A549 (cell line): ENCODE measurements around the gene ERMN. TPM values are rescaled to one million over a fixed set of nuclear protein-coding genes. Genes with fewer than 3 reads are reported as not detected.

ENCODE experiments used
- ATAC-seq, 2 experiments: fragments of 200-7000 bp in 1 of 2; fragments of >200 bp in 1 of 2; cut with Nextera tagmentation in 1 of 2; cut with Tn5 transposase in 1 of 2; 3 replicates each; pipeline versions ENCODE4 v1.8.0 to v1.9.1; 2018 to 2020; ENCODE audit warnings: mild to moderate bottlenecking in 1 of 2, moderate library complexity in 1 of 2
- CTCF ChIA-PET: fragments of 300-600 bp; sonication (Branson Sonifier 250); formaldehyde crosslinking; extraction: SDS; loops from one replicate; lab custom pipeline; 2021; ENCODE audit warnings: antibody characterized with exemption, inconsistent platforms; lab: Yijun Ruan, JAX
- POLR2A ChIA-PET: fragments of 350-600 bp; formaldehyde crosslinking; extraction: SDS; loops from one replicate; lab custom pipeline; 2021; ENCODE audit warnings: antibody characterized with exemption, inconsistent platforms; lab: Yijun Ruan, JAX
- DNase-seq, 2 experiments: peaks; one replicate each; pipeline versions ENCODE4 v3.0.0 to v3.0.0-alpha.2; 2011 to 2016; ENCODE audit warnings: low read depth in 1 of 2, low spot score in 1 of 2
- FAIRE-seq: peaks from 2 replicates; lab custom pipeline; 2011; peaks lifted over from hg19 to GRCh38; lab: Jason Lieb, UNC
- H3K27ac ChIP-seq, 2 experiments: fragments of >200 bp; sonication (Bioruptor Twin); formaldehyde crosslinking; 3 replicates each; pipeline ENCODE4 v1.5.1; 2016 to 2017
- H3K4me1 ChIP-seq: fragments of >200 bp; sonication (Bioruptor Twin); formaldehyde crosslinking; 3 replicates; pipeline ENCODE4 v1.6.1; 2016
- H3K4me2 ChIP-seq: fragments of >200 bp; sonication (Bioruptor Twin); formaldehyde crosslinking; 3 replicates; pipeline ENCODE4 v1.6.1; 2016
- H3K4me3 ChIP-seq: fragments of >200 bp; sonication (Bioruptor Twin); formaldehyde crosslinking; 3 replicates; pipeline ENCODE4 v1.5.1; 2016
- H3K9me3 ChIP-seq: fragments of >200 bp; sonication (Bioruptor Twin); formaldehyde crosslinking; 3 replicates; pipeline ENCODE4 v1.6.1; 2016
- CBX2 ChIP-seq: fragments of 200-600 bp; sonication (generic); IDR thresholded peaks from 2 replicates; pipeline ENCODE4 v1.6.1; 2016; ENCODE audit warnings: low read depth, mild to moderate bottlenecking, borderline replicate concordance
- CBX8 ChIP-seq: fragments of 200-600 bp; sonication (generic); IDR thresholded peaks from 2 replicates; pipeline ENCODE4 v1.6.1; 2016
- E2F6 ChIP-seq: IDR thresholded peaks from 2 replicates; pipeline ENCODE4 v1.6.1; 2012; ENCODE audit warnings: low read depth, borderline replicate concordance
- EHF ChIP-seq: fragments of 250-450 bp; sonication (Bioruptor Pico); IDR thresholded peaks from 2 replicates; pipeline ENCODE4 v1.5.0; 2020; ENCODE audit warnings: mild to moderate bottlenecking
- ESRRA ChIP-seq: fragments of 150-350 bp; IDR thresholded peaks from 2 replicates; pipeline ENCODE4 v1.6.1; 2014; ENCODE audit warnings: mild to moderate bottlenecking, low read length, borderline replicate concordance
- FOSB ChIP-seq: fragments of 250-450 bp; sonication (Bioruptor Pico); IDR thresholded peaks from 2 replicates; pipeline ENCODE4 v1.5.0; 2020; ENCODE audit warnings: mild to moderate bottlenecking, moderate library complexity
- HEYL ChIP-seq: fragments of 250-450 bp; sonication (Bioruptor Pico); IDR thresholded peaks from 2 replicates; pipeline ENCODE4 v1.8.0; 2021; ENCODE audit warnings: mild to moderate bottlenecking, moderate library complexity
- JUN ChIP-seq, 2 experiments: fragments of >200 bp; sonication (Bioruptor Twin); formaldehyde crosslinking; IDR thresholded peaks; 2 replicates in 1 of 2; 3 replicates in 1 of 2; pipeline ENCODE4 v1.6.1; 2016 to 2017
- MAX ChIP-seq: IDR thresholded peaks from 2 replicates; pipeline ENCODE4 v1.6.1; 2012
- PBX3 ChIP-seq: IDR thresholded peaks from 2 replicates; pipeline ENCODE4 v1.6.1; 2012
- PHF8 ChIP-seq: fragments of 200-600 bp; sonication (generic); IDR thresholded peaks from 2 replicates; pipeline ENCODE4 v1.6.1; 2016; ENCODE audit warnings: low read depth, mild to moderate bottlenecking, antibody characterized with exemption, moderate library complexity, borderline replicate concordance
- POLR2AphosphoS2 ChIP-seq: conservative IDR thresholded peaks from 2 replicates; pipeline ENCODE4 v1.6.1; 2012; ENCODE audit warnings: low read length, improper control_type of control experiment, inconsistent platforms
- RARB ChIP-seq: fragments of 250-450 bp; sonication (Bioruptor Pico); IDR thresholded peaks from 2 replicates; pipeline ENCODE4 v1.8.0; 2021; ENCODE audit warnings: mild to moderate bottlenecking, moderate library complexity
- REST ChIP-seq: fragments of 200-600 bp; sonication (generic); IDR thresholded peaks from 2 replicates; pipeline ENCODE4 v1.6.1; 2016; ENCODE audit warnings: antibody characterized with exemption, mild to moderate bottlenecking, moderate library complexity
- RNF2 ChIP-seq: fragments of 200-600 bp; sonication (generic); IDR thresholded peaks from 2 replicates; pipeline ENCODE4 v1.6.1; 2016; ENCODE audit warnings: low read depth, mild to moderate bottlenecking, antibody characterized with exemption, moderate library complexity, borderline replicate concordance
- SMC3 ChIP-seq: fragments of >200 bp; sonication (Bioruptor Twin); formaldehyde crosslinking; IDR thresholded peaks from 3 replicates; pipeline ENCODE4 v1.6.1; 2018; ENCODE audit warnings: inconsistent platforms
- TP53 ChIP-seq: fragments of 250-450 bp; sonication (Bioruptor Pico); IDR thresholded peaks from 2 replicates; pipeline ENCODE4 v1.5.0; 2021; ENCODE audit warnings: mild to moderate bottlenecking, moderate library complexity
- USF2 ChIP-seq: fragments of 450-650 bp; IDR thresholded peaks from 2 replicates; pipeline ENCODE4 v1.6.1; 2014; ENCODE audit warnings: antibody characterized with exemption
- ZSCAN20 ChIP-seq: fragments of 250-450 bp; sonication (Bioruptor Pico); IDR thresholded peaks from 2 replicates; pipeline ENCODE4 v1.8.0; 2022; ENCODE audit warnings: mild to moderate bottlenecking, moderate library complexity
- WGBS: methylation state at CpG from one replicate; pipeline ENCODE4 v1.1.6; 2017; ENCODE audit errors: missing lambda C conversion rate; 5-methylcytosine and 5-hydroxymethylcytosine counted together
- polyA plus RNA-seq, 4 experiments: library from polyadenylated mRNA; depleted of rRNA in 3 of 4; stranded (reverse); fragments of >200 nt; fragmentation: RNase III in 1 of 4; extraction: RNeasy Plus Mini Kit Qiagen cat#74134 plus additional on column Dnase treatment in 1 of 4; gene quantifications; 2 replicates in 3 of 4; 3 replicates in 1 of 4; pipeline ENCODE4 v1.2.3, GENCODE V29; 2011 to 2017

Gene ERMN
- polyA plus RNA-seq, 2 of the 4 experiments (the other 2 are of a cell fraction) = not detected

- TF ChIP-seq ESRRA (no peak), PBX3 (no peak), MAX (no peak), SMC3 (no peak), REST (no peak), JUN (IDR thresholded peaks at IDR 0.05) (no peak), PHF8 (no peak)
- TF ChIP-seq, all 56 proteins: peak for 0
- no peak for FAIRE-seq
- no peak for DNase-seq
- Histone ChIP-seq H3K4me2 (no peak overlapping the region), H3K9me3 (no peaks in the 10 kb centered on the region), H3K27ac (no peak overlapping the region), H3K4me3 (no peak overlapping the region), H3K4me1 (no peaks in the 10 kb centered on the region)
- POLR2A ChIA-PET = no interaction called here
- no peak for ATAC-seq
- WGBS = 71% methylated on average over 2 of the region's 2 CpGs
- CTCF ChIA-PET = interaction anchor here (1.3 to 10.6 kb wide), 8 partner anchors 11 to 296 kb away, joined by 3 to 101 read pairs (median 10); no protein-coding TSS in a partner anchor
Observed at GRCh38 chr2:157301307-157301706, 24.3 kb downstream of the ERMN start.

GRCh38 chr2:157296958-157297357 lies 28.7 kb downstream of the ERMN start:
- DNase-seq = no peak
- 94% methylated on average over 4 of the region's 4 CpGs for WGBS
- FAIRE-seq = no peak
- ChIA-PET POLR2A (no interaction called here), CTCF (interaction anchor here (10.6 kb wide), 1 partner anchor 38 kb away, joined by 101 read pairs; no protein-coding TSS in a partner anchor)
- Histone ChIP-seq H3K4me1 (no peaks in the 10 kb centered on the region), H3K27ac (no peak overlapping the region), H3K4me2 (no peak overlapping the region), H3K4me3 (no peak overlapping the region), H3K9me3 (no peaks in the 10 kb centered on the region)
- ATAC-seq = no peak
- no peak for TF ChIP-seq POLR2AphosphoS2
- TF ChIP-seq JUN (IDR thresholded peaks at IDR 0.05) = no peak
- TF ChIP-seq EHF (CRISPR knock-in tag) = no peak
- TF ChIP-seq CBX2 = no peak
- TF ChIP-seq ESRRA = no peak
- TF ChIP-seq USF2 = no peak
- no peak for TF ChIP-seq FOSB (CRISPR knock-in tag)
- TF ChIP-seq CBX8 = no peak
- TF ChIP-seq RNF2 = no peak
- TF ChIP-seq RARB = no peak
- TF ChIP-seq ZSCAN20 (CRISPR knock-in tag) = no peak
- no peak for TF ChIP-seq PHF8
- TF ChIP-seq HEYL = no peak
- TF ChIP-seq TP53 (CRISPR knock-in tag) = no peak
- TF ChIP-seq E2F6 = no peak
- TF ChIP-seq, all 56 proteins: peak for 0
